Measurements from ENCODE around the gene SPNS2. TPM values are rescaled to one million over a fixed set of nuclear protein-coding genes. Genes with fewer than 3 reads are reported as not detected.

Gene SPNS2
- polyA plus RNA-seq, 1 of the 3 experiments (the other 2 are of a cell fraction): 0.08 TPM

DNA sequence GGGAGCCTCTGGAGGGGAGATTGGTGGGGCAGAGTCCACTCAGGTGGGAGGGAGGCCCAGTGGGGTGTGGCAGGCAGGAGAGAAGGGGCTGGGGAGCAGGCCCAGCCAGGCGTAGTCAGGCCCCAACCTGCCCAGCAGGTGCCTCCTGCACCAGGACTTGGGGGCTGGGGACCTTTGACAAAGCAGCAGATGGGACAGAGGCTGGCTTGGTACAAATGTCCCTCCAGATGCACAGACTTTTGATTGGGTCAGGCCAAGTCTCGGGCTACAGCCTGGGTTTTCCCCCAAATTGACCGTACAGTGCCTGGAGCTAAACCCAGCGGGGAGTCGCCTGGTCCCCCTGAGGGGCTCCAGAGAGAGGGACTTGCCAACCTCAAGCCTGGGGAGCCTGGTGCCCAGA is 61.3 kb downstream of the SPNS2 start:
- H3K27ac ChIP-seq (ENCODE audit: low read depth in 2 of 2, low read length in 1 of 2): no peak overlapping the region
- no peak overlapping the region for H3K4me3 ChIP-seq (ENCODE audit: low read depth in 2 of 2, low read length in 1 of 2)
- no peak overlapping the region for H3K9ac ChIP-seq
- 100% methylated on average over 1 of the region's 5 CpGs for WGBS (ENCODE audit: low lambda C conversion rate)
- ChIA-PET CTCF (interaction anchor here (0.9 to 3.4 kb wide), 2 partner anchors 65 to 66 kb away, joined by 3 to 18 read pairs; no protein-coding TSS in a partner anchor), POLR2A (no interaction called here)
- no peak overlapping the region for H3K4me2 ChIP-seq
- H3K9me2 ChIP-seq: no peaks in the 10 kb centered on the region
- no peaks in the 10 kb centered on the region for H4K20me1 ChIP-seq (ENCODE audit: insufficient read depth)
- H3K27me3 ChIP-seq (ENCODE audit: insufficient read depth): no peaks in the 10 kb centered on the region
- H2AFZ ChIP-seq (ENCODE audit: low read depth): no peak overlapping the region
- no peaks in the 10 kb centered on the region for H3K9me3 ChIP-seq
- H3K4me1 ChIP-seq (ENCODE audit: control insufficient read depth in 1 of 2, insufficient read depth in 2 of 2, low read depth in 1 of 2, low read length in 1 of 2): peaks cover 0 to 8% of the 10 kb centered on the region in 2 experiments; a peak in 1 of 4 replicates
- TF ChIP-seq SIN3A (IDR thresholded peaks at IDR 0.05; ENCODE audit: borderline replicate concordance, low read depth, low read length) (no peak), FOXJ3 (CRISPR knock-in tag; IDR thresholded peaks at IDR 0.05) (no peak), YY1 (IDR thresholded peaks at IDR 0.05; ENCODE audit: low read depth) (no peak), TAF1 (IDR thresholded peaks at IDR 0.05; ENCODE audit: borderline replicate concordance, low read depth, low read length) (no peak), SMC3 (IDR thresholded peaks at IDR 0.05; ENCODE audit: low read depth, low read length) (no peak), TCF12 (IDR thresholded peaks at IDR 0.05) (no peak), RCOR1 (IDR thresholded peaks at IDR 0.05; ENCODE audit: low read length) (no peak), TEAD4 (IDR thresholded peaks at IDR 0.05; ENCODE audit: borderline replicate concordance, insufficient read depth) (no peak), EZH2phosphoT487 (IDR thresholded peaks at IDR 0.05; ENCODE audit: borderline replicate concordance, low read depth) (no peak), RAD21 (IDR thresholded peaks at IDR 0.05; ENCODE audit: low read length) (no peak), FOXM1 (IDR thresholded peaks at IDR 0.05; ENCODE audit: low read depth) (no peak), POLR2AphosphoS5 (IDR thresholded peaks at IDR 0.05; ENCODE audit: low read depth, low read length) (no peak), JUND (IDR thresholded peaks at IDR 0.05) (no peak), NFIC (IDR thresholded peaks at IDR 0.05; ENCODE audit: borderline replicate concordance) (no peak), FOSL2 (IDR thresholded peaks at IDR 0.05; ENCODE audit: borderline replicate concordance, low read depth) (no peak), EP300 (IDR thresholded peaks at IDR 0.05; ENCODE audit: borderline replicate concordance in 1 of 2, low read depth in 1 of 2, low read length in 1 of 2) (no peak)
- TF ChIP-seq, protein P1, sequence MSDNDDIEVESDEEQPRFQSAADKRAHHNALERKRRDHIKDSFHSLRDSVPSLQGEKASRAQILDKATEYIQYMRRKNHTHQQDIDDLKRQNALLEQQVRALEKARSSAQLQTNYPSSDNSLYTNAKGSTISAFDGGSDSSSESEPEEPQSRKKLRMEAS (IDR thresholded peaks at IDR 0.05; ENCODE audit: low read depth): no peak
- TF ChIP-seq, protein P2, sequence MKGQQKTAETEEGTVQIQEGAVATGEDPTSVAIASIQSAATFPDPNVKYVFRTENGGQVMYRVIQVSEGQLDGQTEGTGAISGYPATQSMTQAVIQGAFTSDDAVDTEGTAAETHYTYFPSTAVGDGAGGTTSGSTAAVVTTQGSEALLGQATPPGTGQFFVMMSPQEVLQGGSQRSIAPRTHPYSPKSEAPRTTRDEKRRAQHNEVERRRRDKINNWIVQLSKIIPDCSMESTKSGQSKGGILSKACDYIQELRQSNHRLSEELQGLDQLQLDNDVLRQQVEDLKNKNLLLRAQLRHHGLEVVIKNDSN (IDR thresholded peaks at IDR 0.05; ENCODE audit: borderline replicate concordance, low read depth): no peak
- TF ChIP-seq, protein P3, sequence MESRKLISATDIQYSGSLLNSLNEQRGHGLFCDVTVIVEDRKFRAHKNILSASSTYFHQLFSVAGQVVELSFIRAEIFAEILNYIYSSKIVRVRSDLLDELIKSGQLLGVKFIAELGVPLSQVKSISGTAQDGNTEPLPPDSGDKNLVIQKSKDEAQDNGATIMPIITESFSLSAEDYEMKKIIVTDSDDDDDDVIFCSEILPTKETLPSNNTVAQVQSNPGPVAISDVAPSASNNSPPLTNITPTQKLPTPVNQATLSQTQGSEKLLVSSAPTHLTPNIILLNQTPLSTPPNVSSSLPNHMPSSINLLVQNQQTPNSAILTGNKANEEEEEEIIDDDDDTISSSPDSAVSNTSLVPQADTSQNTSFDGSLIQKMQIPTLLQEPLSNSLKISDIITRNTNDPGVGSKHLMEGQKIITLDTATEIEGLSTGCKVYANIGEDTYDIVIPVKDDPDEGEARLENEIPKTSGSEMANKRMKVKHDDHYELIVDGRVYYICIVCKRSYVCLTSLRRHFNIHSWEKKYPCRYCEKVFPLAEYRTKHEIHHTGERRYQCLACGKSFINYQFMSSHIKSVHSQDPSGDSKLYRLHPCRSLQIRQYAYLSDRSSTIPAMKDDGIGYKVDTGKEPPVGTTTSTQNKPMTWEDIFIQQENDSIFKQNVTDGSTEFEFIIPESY (IDR thresholded peaks at IDR 0.05; ENCODE audit: borderline replicate concordance, low read depth): no peak
- H3F3A ChIP-seq (replicated peaks; ENCODE audit: insufficient read depth): no peaks in the 10 kb centered on the region
- H3K36me3 ChIP-seq (replicated peaks in 1 of 2; ENCODE audit: control insufficient read depth in 1 of 2, insufficient read depth in 2 of 2, low read length in 1 of 2): no peaks in the 10 kb centered on the region
- H3K79me2 ChIP-seq (ENCODE audit: insufficient read depth): peaks cover 2% of the 10 kb centered on the region
- DNase-seq: no peak

Data from SK-N-SH (cell line).